GM19438 (cell line): ENCODE measurements around the gene KCNJ12.
"Not testable (repeated sequence)": the region's sequence is repeated elsewhere in the genome, so short reads cannot be mapped to it uniquely, and the experiment has no call there.

Experiments used
- ATAC-seq: cut with Tn5 transposase; IDR thresholded peaks from one replicate; pipeline ENCODE4 v1.9.1; 2021; ENCODE audit warnings: low read depth; ENCODE audit not compliant: unreplicated experiment

Gene KCNJ12

GRCh38 chr17:21417921-21418320, 41.8 kb downstream of the KCNJ12 start:
- ATAC-seq = no peak

DNA sequence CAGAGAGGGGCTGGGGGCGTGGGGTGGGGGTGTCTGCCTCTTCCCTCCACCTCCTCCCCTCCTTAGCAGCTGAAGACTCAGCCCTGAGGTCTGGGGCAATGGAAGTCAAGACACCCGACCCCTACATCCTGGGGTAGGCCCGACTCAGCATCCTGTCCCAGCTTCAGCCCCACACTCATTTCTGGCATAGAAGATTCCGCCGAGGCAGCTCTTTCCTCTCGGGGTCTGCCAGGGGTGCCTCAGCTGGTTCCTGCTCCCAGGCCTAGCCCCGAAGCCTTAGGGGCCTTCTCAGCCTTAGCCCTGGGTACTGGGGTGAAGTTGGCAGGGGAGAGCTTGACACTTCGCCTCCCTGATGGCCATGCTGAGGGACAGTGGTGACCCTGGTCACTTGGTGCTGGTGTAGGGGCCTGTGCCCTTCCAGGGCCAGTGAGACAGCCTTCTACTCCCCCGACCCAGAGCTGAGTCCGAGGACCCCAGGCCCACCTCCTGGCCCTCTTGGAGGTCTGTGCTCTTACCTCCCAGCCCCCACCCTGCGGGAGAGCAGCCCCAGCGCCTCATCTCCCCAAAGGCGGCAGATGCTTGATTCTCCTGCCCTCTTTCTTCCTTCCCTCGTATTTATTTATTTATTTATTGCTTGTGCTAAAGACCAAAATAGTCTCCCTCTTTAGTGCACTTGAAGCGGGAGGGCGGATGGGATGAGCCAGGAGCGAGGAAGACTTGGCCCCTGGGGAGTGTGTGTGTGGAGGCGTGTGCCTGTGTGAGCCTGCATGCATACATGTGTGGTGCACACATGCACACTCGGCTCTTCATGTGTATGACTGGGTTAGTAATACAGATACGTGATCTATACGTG, 42.5 kb downstream of the KCNJ12 start:
- ATAC-seq = no peak

DNA sequence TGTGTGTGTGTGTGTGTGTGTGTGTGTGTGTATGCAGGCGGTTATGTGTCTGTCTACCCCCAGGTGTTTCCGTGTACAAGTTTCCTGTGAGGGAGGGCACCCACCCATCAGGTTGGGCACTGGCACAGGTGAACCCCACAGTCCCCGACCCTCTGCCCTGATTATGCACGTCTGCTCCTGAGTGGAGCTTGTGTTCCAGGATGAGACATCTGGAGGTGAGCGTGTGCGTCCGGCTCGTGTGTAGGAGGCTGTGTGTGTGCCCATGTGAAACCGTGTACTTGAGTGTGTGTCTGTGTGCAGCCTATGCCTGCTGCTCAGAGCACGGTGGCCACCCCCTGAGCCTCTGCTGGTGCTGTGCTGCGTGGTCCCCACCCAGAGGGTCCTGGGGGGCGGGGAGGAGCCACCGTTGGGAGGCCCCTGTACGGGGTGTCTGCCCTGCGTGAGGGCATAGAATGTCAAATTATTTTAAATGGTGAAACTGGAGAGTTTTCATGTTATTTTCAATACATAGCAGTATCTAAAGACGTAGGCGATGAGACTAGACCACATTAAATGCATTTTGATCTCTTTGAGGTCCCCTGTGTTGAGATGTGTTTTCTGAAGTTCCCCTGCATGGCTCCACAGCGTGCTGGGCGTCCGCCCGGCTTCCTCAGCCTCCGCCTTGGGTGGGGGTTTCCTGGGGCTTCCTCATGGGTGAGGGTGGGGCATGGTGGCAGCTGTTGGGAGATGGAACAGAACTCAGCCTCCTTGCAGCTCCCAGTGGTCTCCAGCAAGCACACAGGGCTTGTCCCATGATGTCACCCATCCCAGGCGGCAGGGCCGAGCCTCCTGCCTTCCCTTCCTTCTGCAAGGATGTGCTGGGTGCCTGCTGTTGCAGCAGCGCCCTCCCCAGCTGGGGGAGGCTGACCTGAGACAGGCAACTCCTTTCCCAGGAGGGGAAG, 43.4 kb downstream of the KCNJ12 start:
- ATAC-seq = no peak

- ATAC-seq = not testable (repeated sequence)
These were observed 44.4 kb downstream of the KCNJ12 start for GRCh38 chr17:21420503-21421090.

- ATAC-seq = not testable (repeated sequence)
These were observed 45.5 kb downstream of the KCNJ12 start for GRCh38 chr17:21421421-21422310.

GRCh38 chr17:21422311-21423189, 46.4 kb downstream of the KCNJ12 start:
- not testable (repeated sequence) for ATAC-seq

GRCh38 chr17:21423190-21423493, 47.0 kb downstream of the KCNJ12 start:
- not testable (repeated sequence) for ATAC-seq

DNA sequence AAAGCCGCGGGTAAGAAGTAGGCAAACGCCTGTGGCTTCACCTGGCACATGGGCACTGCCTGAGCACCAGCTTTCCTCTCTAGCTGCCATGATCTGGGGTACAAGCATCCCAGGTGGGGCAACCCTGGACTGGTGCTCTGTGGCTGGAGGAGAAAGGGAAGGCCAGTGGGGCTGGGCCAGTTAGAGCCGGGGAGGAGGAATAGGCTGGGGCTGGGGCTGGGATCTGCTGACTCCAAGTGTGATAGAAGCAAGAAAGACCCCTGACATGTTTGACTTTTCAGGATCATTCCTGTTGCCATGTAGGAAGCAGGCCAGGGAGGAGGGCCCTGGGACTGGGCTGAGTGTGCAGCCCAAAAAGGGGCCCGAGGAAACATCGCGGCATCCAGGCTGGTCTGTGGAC, 48.5 kb downstream of the KCNJ12 start:
- ATAC-seq = not testable (repeated sequence)

DNA sequence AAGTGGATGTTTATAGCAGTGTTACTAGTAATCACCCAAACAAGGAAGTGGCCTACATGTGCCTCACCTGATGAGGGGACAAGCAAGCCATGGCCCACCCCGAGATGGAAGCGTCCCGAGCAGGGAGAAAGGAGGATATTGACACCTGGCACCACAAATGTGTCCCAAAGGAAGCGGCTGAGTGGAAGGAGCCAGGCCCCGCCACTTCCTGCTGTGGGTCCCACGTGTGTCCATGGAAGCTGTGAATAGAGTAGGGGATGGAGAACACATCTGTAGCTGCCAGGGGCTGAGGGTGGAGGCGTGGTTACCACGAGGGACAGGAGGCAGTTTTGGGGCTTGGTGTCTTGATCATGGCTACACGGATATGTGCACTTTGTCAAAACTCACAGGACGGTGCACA, 49.2 kb downstream of the KCNJ12 start:
- no peak for ATAC-seq

DNA sequence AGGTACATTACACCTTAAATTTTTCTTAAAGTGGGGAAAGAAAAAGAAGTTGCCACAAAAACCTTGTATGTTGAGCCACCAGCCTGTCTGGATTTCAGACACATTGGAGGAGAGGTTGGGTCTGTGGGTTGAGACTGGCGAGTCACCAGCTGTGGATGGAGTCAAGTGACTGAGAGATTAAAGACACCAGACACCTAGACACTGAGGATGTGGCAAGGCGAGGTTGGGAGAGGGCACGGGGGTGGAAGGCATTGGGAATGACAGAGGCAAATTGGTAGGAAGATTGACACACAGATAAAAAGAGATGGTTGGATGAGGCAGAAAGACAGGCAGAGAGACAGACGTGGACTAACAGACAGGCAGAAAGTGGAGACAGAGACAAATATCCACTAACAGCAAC, 49.6 kb downstream of the KCNJ12 start:
- ATAC-seq = no peak

- not testable (repeated sequence) for ATAC-seq
These were observed 50.1 kb downstream of the KCNJ12 start for GRCh38 chr17:21426246-21426645.

DNA sequence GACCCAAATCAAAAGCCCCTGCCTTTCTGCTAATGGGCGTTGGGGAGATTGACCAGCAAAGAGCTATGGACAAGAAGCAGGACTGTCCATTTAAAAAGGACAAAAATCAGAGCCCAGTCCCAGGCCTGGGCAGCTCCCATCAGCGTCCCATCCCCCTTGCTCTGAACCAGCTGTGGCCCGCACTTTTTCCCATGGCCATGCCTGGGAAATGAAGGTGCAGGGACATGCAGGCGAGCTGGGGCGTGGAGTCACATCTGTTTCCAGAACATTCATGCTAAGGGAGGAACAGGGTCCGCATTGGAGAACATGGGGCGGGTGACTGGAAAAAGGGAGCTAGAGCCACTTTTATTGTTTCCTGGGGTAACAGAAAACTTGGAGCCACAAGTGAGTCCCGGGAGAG, 50.7 kb downstream of the KCNJ12 start:
- ATAC-seq = not testable (repeated sequence)

- ATAC-seq = not testable (repeated sequence)
These were observed 51.6 kb downstream of the KCNJ12 start for GRCh38 chr17:21427727-21428126.

GRCh38 chr17:21428752-21429424, 52.7 kb downstream of the KCNJ12 start:
- ATAC-seq = not testable (repeated sequence)

DNA sequence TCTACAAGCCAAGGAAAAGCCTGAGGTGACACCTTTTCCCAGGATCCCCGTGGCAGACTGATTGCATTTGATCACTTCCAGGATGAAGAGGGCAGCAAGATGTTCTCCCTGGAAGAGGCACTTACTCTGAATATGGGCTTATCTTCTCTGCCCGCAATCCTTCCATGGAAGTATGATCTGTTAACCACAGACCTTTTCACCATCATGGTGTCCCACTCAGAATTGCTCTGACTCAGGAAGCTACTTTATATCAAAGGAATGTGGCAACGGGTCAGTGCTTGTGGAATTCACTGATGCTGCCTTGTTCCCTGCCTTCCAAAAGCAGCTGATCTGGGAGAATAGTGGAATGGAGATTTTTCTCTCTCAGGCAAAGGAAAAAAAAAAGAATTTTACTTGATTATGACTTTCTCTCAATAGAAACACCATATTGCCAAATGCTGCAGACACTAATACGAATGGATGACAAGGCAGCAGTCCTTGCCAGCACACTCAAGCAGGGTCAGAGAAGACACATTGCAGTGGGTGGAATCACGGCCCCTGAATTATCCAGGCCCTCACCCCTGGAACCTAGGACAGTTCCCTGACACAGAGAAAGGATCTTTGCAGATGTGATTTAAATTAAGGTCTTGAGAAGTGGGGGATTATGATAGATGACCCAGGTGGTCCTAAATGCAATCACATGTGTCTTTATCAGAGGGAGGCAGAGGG, 53.9 kb downstream of the KCNJ12 start:
- ATAC-seq = not testable (repeated sequence)

- not testable (repeated sequence) for ATAC-seq
These were observed 57.8 kb downstream of the KCNJ12 start for GRCh38 chr17:21433971-21434370.

DNA sequence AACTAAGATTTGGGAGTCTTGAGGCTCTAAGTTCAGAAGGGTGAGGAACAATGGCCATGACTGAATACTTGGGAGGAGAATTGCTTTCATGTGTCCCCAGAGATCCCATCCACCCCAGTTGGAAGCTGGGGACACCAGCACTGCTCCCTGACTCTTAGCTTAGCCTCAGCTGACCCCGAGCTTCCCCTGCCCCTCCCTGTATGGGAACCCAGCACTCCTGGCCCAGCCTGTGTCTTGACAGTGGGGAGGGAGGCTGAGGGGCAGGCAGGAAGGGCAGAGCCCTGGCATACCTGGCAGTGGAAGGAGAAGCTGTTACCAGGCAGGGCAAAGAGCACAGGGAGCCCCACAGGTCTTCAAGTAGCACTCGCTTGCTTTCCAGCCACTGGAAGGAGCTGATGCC, 58.8 kb downstream of the KCNJ12 start:
- not testable (repeated sequence) for ATAC-seq

- not testable (repeated sequence) for ATAC-seq
These were observed 60.3 kb downstream of the KCNJ12 start for GRCh38 chr17:21436481-21436880.
